Endometrial microvascular endothelial cells (primary cell): ENCODE results near the gene KCNIP1. TPM values are rescaled to one million over a fixed set of nuclear protein-coding genes. Genes with fewer than 3 reads are reported as not detected.

Experiments used
- in situ Hi-C: cut with HindIII; loops from 2 replicates; pipeline ENCODE4 v1.10.0; 2017; ENCODE audit warnings: low sequenced_read_pairs, low pct_unique_long_range_greater_than_20kb; ENCODE audit errors: inconsistent ontology term
- total RNA-seq: library from RNA; depleted of rRNA; stranded (reverse); fragments of >200 nt; gene quantifications from one replicate; pipeline ENCODE4 v1.2.3, GENCODE V29; 2015; ENCODE audit errors: inconsistent ontology term

KCNIP1 gene
- total RNA-seq, 1 donor from 2014 or later, result not detected

GRCh38 chr5:170480260-170480659 is 23.6 kb upstream of the KCNIP1 start:
- in situ Hi-C loops, result no loop called here

GRCh38 chr5:170481849-170482248 is 22.0 kb upstream of the KCNIP1 start:
- in situ Hi-C loops, result no loop called here

DNA sequence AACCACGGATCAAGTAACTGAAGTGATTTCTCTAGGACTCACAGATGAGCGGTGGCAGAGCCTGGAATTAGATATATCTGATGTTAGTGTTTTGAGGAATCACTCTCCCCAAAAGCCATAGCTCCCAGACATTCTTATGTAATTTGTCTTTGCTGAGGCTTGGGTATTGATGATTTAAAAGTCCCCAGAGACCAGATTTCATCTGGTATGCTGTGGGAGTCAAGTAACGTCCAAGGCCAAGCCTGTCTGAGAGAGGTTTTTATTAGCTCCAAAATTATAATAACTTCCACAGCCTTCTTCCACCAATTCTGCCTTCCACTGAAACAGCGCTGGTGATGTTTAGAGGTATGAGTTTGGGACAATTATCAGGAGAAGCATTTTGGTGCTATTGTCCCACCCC is 21.3 kb upstream of the KCNIP1 start:
- in situ Hi-C loops, result no loop called here

DNA sequence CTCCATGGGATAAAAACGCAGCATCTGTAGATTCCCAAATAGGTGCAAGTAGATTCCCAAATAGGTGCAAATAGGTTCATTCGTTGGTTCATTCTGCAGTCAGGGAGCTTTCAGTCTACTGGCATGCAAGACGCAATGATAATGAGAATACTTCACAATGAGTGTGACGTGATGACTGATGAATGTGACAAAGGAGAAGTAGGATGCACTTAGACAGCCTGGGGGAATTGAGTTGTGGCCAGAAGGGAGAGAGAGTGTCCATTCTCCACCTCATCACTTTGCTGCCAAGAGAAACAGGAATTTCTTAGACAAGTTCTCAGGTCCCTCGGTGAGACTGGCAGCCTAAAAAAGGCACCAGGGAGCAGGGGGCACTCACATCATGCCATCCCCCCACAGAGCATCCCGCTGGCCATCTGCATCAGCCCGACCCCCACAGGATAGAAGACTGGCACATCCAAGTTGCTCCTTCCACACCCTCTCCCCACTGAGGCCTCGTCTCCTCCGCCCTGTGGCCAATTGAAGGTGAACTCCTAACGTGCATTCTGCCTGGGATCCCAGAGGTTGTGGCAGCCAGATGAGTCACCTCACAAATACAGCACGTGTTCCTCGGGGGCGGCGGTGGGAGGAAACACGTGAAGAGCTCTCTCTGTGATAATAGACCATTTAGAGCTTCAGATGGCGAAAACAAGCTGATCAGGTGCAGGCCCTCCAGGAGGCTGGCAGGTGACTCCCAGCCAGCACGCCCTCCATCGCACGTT is 19.9 kb upstream of the KCNIP1 start:
- in situ Hi-C loops, result no loop called here

- in situ Hi-C loops, result no loop called here
Measured at GRCh38 chr5:170484459-170484831, 19.4 kb upstream of the KCNIP1 start.

- in situ Hi-C loops, result no loop called here
Measured at GRCh38 chr5:170484847-170485615, 18.8 kb upstream of the KCNIP1 start.

- in situ Hi-C loops, result no loop called here
Measured at GRCh38 chr5:170485616-170485911, 18.3 kb upstream of the KCNIP1 start.

GRCh38 chr5:170486371-170486770 is 17.4 kb upstream of the KCNIP1 start:
- in situ Hi-C loops, result no loop called here

- in situ Hi-C loops, result no loop called here
Measured at GRCh38 chr5:170488570-170488969, 15.2 kb upstream of the KCNIP1 start.

GRCh38 chr5:170489199-170489598 is 14.6 kb upstream of the KCNIP1 start:
- in situ Hi-C loops, result no loop called here

DNA sequence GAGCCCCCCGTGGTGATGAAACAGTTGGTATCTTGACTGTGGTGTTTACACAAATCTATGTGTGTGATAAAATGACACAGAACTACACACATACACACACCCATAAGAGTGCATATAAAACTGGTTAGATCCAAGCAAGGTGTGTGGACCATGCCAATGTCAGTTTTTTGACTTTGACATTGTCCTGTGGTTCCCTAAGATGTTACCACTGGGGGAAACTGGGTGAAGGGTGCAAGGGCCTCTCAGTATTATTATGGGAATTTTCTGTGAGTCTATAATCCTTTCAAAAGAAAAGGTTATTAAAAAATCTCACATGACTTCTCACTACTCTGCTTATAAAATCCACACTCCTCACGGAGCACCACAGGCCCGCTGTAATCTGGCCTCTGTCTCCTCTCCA is 13.4 kb upstream of the KCNIP1 start:
- in situ Hi-C loops, result no loop called here

- in situ Hi-C loops, result no loop called here
Measured at GRCh38 chr5:170491479-170491878, 12.3 kb upstream of the KCNIP1 start.

GRCh38 chr5:170493028-170493820 is 10.6 kb upstream of the KCNIP1 start:
- in situ Hi-C loops, result no loop called here

DNA sequence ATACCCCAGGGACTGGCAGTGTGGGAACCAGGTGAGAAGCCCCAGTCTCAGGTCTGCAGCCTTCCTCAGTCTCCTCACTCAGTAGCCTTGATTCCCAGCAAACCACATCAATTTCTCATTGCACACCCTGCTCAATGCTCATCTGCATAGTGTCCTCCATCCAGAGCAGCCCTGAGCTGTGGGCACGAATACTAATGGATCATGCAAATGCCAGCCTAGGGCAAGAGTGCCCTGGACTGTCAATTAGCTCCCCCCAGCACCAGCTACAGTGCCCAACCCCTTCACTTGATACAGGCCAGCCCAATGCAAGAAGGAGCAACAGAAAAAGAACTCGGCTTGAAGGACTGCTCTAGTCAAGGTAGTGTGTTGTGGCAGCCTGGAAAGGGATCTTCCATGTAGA is 9.8 kb upstream of the KCNIP1 start:
- in situ Hi-C loops, result no loop called here

GRCh38 chr5:170495825-170496661 is 7.8 kb upstream of the KCNIP1 start:
- in situ Hi-C loops, result no loop called here

DNA sequence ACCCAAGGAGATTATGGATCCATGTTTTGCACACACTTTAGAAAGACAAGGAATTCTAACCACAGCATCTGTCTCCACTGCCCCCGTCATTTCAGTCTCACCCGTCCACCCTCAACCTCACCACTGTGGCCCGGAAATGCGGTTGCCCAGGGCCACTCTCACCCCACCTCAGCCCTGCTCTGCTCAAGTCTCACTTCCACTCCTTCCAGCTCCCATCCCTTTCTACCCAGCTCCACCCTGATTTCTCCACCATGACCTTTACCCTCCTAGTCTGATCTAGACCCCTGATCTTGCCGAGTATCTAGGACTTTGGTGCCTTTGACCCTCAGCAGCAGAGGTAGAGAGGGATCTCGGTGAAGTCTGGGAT is 7.2 kb upstream of the KCNIP1 start:
- in situ Hi-C loops, result no loop called here

DNA sequence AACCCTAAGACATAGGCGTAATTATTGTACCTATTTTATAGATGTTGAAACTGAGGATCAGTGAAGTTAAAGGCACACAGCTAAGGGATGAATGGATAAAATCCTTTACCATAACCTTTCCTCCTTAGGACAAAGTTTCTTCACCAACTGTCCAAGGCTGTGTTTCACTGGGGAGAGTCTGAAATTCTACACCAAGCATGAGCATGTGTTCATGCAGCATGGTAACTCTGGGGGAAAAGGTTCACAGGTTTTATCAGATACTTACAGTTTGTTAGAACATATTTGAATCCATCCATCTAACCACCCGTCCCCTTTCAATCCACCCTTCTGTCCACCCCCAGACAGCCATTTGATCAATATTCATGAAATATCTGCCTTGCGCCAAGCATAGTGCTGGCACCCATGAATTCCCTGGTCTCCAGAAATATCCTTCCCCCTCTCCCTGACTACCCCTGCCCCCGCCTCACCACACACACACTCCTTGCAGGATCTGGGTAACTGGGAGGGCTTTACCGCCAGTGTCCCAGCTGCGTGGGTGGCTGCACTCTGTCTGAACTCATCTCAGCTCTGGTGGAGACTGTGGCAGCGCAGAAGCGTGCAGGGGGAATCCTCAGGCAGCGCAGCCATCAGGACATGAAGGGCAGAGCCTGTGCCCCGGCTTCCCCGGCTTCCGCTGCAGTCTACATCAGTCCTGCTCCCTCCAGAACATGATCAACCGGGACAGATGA is 6.3 kb upstream of the KCNIP1 start:
- in situ Hi-C loops, result no loop called here

DNA sequence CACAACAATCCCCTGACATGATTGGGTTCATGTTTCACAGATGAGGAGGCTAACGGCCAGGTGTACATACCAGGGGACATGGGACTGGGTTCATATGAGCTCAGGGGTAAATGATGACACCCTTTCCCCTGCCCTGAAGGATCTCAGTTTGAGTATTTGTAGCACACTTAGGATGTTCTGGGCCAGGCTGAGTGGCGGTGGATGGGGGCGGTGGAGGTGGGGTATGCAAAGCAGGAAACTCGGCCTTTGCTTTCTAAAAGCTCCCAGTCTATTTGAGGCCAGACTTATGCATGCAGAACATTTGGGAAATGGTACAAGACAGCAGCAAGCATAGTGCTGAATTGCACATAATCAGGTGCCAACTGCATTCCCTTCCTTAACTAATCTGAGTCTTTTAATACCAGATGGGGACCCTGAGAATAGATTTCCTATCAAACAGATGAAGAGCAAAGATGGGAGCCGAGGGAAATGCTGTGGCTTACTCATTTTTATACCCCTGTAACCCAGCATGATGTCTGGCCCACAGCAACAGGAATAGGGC is 4.9 kb upstream of the KCNIP1 start:
- in situ Hi-C loops, result no loop called here
